ENCODE measurements around the gene ITPKA.

Gene ITPKA

DNA sequence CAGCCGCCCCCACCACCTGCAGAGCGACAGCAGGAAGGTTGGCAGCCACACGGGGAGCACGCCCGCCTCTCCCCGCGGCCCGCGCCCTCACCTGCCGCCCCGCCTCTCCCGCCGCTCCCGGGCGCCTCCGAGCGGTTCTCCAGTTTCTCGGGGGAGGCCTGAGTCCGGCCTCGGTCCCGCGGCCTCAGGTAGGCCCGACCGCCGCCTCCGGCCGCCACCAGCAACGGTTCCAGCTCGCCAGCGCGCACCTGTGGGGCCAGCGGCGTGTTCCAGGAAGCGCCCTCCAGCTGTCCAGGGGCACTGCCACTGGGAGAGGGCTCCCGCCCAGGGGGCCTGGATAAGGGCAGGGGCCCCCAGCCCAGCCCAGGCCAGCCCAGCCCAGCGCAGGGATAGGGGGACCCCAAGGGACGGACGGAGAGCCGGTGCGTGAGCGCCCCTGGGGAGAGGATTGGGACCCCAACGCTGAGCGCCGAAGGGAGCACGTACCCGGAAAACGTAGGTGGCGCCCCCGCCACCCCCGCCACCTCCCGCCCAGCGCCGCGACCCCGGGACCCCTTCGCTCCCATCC, 17.7 kb downstream of the ITPKA start:
- H3K4ac ChIP-seq (ENCODE audit: low read depth, low read length): no peak overlapping the region
- no peak overlapping the region for H3K9ac ChIP-seq (ENCODE audit: low read length)
- H3K23ac ChIP-seq (ENCODE audit: low read length): no peak overlapping the region
- peaks cover 26% of the 10 kb centered on the region for H3K27me3 ChIP-seq (ENCODE audit: insufficient read depth, low read length, poor library complexity)
- H2BK120ac ChIP-seq (ENCODE audit: low read depth, low read length): no peak overlapping the region
- no peak overlapping the region for H2BK5ac ChIP-seq (ENCODE audit: low read length)
- no peak overlapping the region for H3K18ac ChIP-seq (ENCODE audit: low read length)
- H3K4me3 ChIP-seq (ENCODE audit: low read length): no peak overlapping the region
- no peaks in the 10 kb centered on the region for H3K79me2 ChIP-seq (ENCODE audit: control insufficient read depth, insufficient read depth, low read length)
- no peak overlapping the region for H4K5ac ChIP-seq (ENCODE audit: low read length)
- no peaks in the 10 kb centered on the region for H3K36me3 ChIP-seq (ENCODE audit: control insufficient read depth, insufficient read depth, low read length)
- H3K79me1 ChIP-seq (ENCODE audit: low read length): no peaks in the 10 kb centered on the region
- no peak overlapping the region for H2BK15ac ChIP-seq (replicated peaks; ENCODE audit: low read depth)
- peak overlapping the region; percentile 49 for H3K56ac ChIP-seq (ENCODE audit: low read length)
- H3K4me2 ChIP-seq (ENCODE audit: low read length): no peak overlapping the region
- DNase-seq: no peak
- H3K4me1 ChIP-seq (ENCODE audit: control insufficient read depth, low read depth, low read length): no peaks in the 10 kb centered on the region
- H3K27ac ChIP-seq (ENCODE audit: low read depth, low read length): no peak overlapping the region
- no peak overlapping the region for H2AK5ac ChIP-seq (ENCODE audit: low read length)
- no peak overlapping the region for H4K8ac ChIP-seq (ENCODE audit: low read depth, low read length)
- no CpG with 5 or more reads among the region's 56 CpGs for WGBS (ENCODE audit: extremely low coverage, insufficient coverage, low lambda C conversion rate)

DNA sequence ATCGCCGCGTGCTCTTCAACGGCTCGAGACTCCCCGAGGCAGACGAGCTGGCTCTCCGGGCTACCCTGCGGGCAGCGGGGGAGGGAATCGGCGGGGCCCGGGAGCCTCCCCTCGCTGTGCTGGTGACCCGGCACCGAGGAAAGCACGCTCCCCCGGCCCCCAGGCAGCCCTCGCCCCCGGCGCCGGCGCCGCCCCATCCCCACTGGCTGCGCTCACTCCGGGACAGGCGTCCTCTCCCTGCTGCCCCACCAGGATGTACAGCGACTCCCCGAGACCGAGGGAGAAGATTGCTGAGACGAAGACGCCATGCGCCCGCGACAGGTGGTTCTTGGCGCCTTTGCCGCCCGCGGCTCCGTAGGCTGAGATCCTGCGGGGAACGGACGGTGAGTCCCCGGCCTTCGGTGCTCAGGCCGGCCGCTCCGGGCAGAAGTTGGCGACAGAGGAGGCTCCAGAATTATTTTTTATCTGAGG, 18.3 kb downstream of the ITPKA start:
- WGBS (ENCODE audit: extremely low coverage, insufficient coverage, low lambda C conversion rate): no CpG with 5 or more reads among the region's 49 CpGs
- Histone ChIP-seq H2BK120ac (ENCODE audit: low read depth, low read length) (no peak overlapping the region), H3K79me1 (ENCODE audit: low read length) (no peaks in the 10 kb centered on the region), H3K56ac (ENCODE audit: low read length) (no peak overlapping the region), H3K9ac (ENCODE audit: low read length) (no peak overlapping the region), H3K27ac (ENCODE audit: low read depth, low read length) (no peak overlapping the region), H3K79me2 (ENCODE audit: control insufficient read depth, insufficient read depth, low read length) (no peaks in the 10 kb centered on the region), H4K8ac (ENCODE audit: low read depth, low read length) (no peak overlapping the region), H3K36me3 (ENCODE audit: control insufficient read depth, insufficient read depth, low read length) (no peaks in the 10 kb centered on the region), H3K27me3 (ENCODE audit: insufficient read depth, low read length, poor library complexity) (peaks cover 26% of the 10 kb centered on the region), H3K4me2 (ENCODE audit: low read length) (no peak overlapping the region), H3K23ac (ENCODE audit: low read length) (no peak overlapping the region), H3K4me3 (ENCODE audit: low read length) (no peak overlapping the region), H2BK5ac (ENCODE audit: low read length) (no peak overlapping the region), H3K4ac (ENCODE audit: low read depth, low read length) (no peak overlapping the region), H4K5ac (ENCODE audit: low read length) (no peak overlapping the region), H3K18ac (ENCODE audit: low read length) (no peak overlapping the region), H2AK5ac (ENCODE audit: low read length) (no peak overlapping the region), H2BK15ac (replicated peaks; ENCODE audit: low read depth) (no peak overlapping the region), H3K4me1 (ENCODE audit: control insufficient read depth, low read depth, low read length) (no peaks in the 10 kb centered on the region)
- no peak for DNase-seq

DNA sequence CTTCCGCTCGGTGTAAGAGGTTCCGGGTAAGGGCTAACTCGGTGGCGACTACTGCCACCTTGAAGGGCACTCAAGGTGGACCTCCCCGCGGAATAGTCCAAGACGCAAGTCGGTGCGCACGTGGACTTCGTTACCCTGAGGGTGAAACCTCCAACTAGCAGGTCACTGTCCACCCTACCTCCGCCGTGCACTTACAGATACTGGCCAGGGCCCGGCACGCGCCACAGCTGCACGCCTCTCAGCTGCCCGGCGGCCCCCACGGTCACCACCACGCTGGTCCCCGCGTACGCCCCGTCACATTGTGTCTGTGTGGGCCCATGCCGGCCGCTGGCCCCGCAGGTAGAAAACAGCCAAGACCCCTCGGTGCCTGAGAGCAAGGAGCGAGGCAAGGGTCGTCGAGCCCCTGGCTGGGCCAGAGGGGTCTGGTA, 18.9 kb downstream of the ITPKA start:
- peaks cover 26% of the 10 kb centered on the region for H3K27me3 ChIP-seq (ENCODE audit: insufficient read depth, low read length, poor library complexity)
- H3K56ac ChIP-seq (ENCODE audit: low read length): peak overlapping the region; percentile 17
- no CpG with 5 or more reads among the region's 33 CpGs for WGBS (ENCODE audit: extremely low coverage, insufficient coverage, low lambda C conversion rate)
- no peaks in the 10 kb centered on the region for H3K79me2 ChIP-seq (ENCODE audit: control insufficient read depth, insufficient read depth, low read length)
- H3K4ac ChIP-seq (ENCODE audit: low read depth, low read length): no peak overlapping the region
- no peak overlapping the region for H2AK5ac ChIP-seq (ENCODE audit: low read length)
- H2BK120ac ChIP-seq (ENCODE audit: low read depth, low read length): no peak overlapping the region
- no peak overlapping the region for H3K4me3 ChIP-seq (ENCODE audit: low read length)
- no peaks in the 10 kb centered on the region for H3K4me1 ChIP-seq (ENCODE audit: control insufficient read depth, low read depth, low read length)
- no peak overlapping the region for H3K27ac ChIP-seq (ENCODE audit: low read depth, low read length)
- no peak overlapping the region for H2BK15ac ChIP-seq (replicated peaks; ENCODE audit: low read depth)
- no peak overlapping the region for H3K9ac ChIP-seq (ENCODE audit: low read length)
- H2BK5ac ChIP-seq (ENCODE audit: low read length): no peak overlapping the region
- no peaks in the 10 kb centered on the region for H3K36me3 ChIP-seq (ENCODE audit: control insufficient read depth, insufficient read depth, low read length)
- no peaks in the 10 kb centered on the region for H3K79me1 ChIP-seq (ENCODE audit: low read length)
- no peak for DNase-seq
- no peak overlapping the region for H4K8ac ChIP-seq (ENCODE audit: low read depth, low read length)
- no peak overlapping the region for H4K5ac ChIP-seq (ENCODE audit: low read length)
- peak overlapping the region; percentile 29 for H3K23ac ChIP-seq (ENCODE audit: low read length)
- peak overlapping the region; percentile 83 for H3K4me2 ChIP-seq (ENCODE audit: low read length)
- no peak overlapping the region for H3K18ac ChIP-seq (ENCODE audit: low read length)

DNA sequence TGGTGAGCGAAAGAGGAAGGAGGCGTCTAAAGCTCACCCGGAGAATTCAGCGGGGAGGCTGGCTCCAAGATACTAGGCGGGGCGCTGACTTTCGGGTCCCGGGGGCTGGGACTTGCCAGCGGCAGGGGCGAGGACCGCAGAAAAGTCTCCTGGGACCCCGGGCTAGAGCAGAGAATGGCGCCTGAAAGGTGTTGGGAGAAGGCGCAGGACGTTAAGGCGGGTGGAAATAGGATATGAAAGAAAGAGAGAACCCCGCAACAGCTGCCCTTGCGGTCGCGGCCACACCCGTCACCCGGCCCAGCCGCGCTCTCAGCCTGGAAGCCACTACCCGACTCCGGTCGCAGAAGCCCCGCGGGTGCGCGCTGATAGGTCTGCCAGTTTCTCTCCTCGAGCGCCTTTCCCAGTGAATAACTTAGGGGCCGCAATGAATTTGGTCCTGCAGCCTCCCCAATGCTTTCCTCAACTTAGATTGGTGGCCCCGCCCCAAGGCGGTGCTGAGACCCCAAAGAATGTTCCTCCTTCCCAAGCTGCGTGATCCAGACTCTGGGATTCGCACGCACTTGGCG, 19.3 kb downstream of the ITPKA start:
- Histone ChIP-seq H3K4me2 (ENCODE audit: low read length) (peak overlapping the region; percentile 83), H3K4ac (ENCODE audit: low read depth, low read length) (no peak overlapping the region), H3K27me3 (ENCODE audit: insufficient read depth, low read length, poor library complexity) (peaks cover 26% of the 10 kb centered on the region), H2AK5ac (ENCODE audit: low read length) (no peak overlapping the region), H3K56ac (ENCODE audit: low read length) (no peak overlapping the region), H2BK15ac (replicated peaks; ENCODE audit: low read depth) (no peak overlapping the region), H4K5ac (ENCODE audit: low read length) (no peak overlapping the region), H3K4me3 (ENCODE audit: low read length) (peak overlapping the region; percentile 3), H3K9ac (ENCODE audit: low read length) (peak overlapping the region; percentile 2), H3K79me2 (ENCODE audit: control insufficient read depth, insufficient read depth, low read length) (no peaks in the 10 kb centered on the region), H3K23ac (ENCODE audit: low read length) (no peak overlapping the region), H3K79me1 (ENCODE audit: low read length) (no peaks in the 10 kb centered on the region), H4K8ac (ENCODE audit: low read depth, low read length) (no peak overlapping the region), H2BK5ac (ENCODE audit: low read length) (no peak overlapping the region), H3K27ac (ENCODE audit: low read depth, low read length) (no peak overlapping the region), H3K36me3 (ENCODE audit: control insufficient read depth, insufficient read depth, low read length) (no peaks in the 10 kb centered on the region), H3K4me1 (ENCODE audit: control insufficient read depth, low read depth, low read length) (no peaks in the 10 kb centered on the region), H3K18ac (ENCODE audit: low read length) (no peak overlapping the region), H2BK120ac (ENCODE audit: low read depth, low read length) (no peak overlapping the region)
- no CpG with 5 or more reads among the region's 40 CpGs for WGBS (ENCODE audit: extremely low coverage, insufficient coverage, low lambda C conversion rate)
- peak; percentile 36 for DNase-seq

DNA sequence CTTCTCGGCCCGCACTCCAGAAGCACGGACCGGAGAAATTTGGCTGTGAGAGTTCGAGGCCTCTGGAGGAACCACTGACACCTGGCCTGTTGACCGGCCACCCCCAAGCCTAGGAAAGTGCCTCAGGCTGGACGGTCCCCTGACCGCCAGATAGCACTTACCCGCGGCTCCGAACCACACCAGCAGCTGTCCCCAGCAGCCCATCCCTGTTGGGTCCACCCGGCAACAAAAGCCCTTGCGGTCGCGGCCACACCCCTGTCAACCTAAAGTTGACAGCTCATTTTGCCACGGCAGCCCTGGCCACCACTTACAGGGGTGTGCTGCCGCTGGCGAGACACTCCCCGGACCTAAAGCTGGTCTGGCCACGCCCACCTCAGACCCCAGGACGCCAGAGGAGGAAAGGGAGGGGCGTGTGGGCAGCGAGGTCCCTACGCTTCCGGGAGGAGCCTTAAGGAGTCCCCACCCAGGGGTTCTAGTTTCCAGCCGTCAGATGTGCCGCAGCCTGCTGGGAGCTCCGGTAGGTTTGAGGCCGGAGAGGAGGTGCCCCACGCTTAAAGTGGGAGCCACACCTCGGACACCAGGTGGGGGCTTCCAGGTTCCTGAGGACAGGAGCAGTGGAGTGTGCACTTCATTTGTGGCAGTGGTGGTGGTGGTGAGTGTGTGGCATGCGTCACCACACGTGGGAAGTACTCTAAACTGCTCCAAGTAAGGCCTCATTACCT, 20.0 kb downstream of the ITPKA start, which contains the start of gene LTK:
TSS of gene LTK (minus strand) at position 322 of the 722 bp plus-strand sequence. CDS start at position 204, 118 bp downstream.
- H2BK15ac ChIP-seq (replicated peaks; ENCODE audit: low read depth): no peak within 1 kb of the TSS
- H3K4me2 ChIP-seq (ENCODE audit: low read length): peak within 1 kb of the TSS; percentile 83
- no peaks in the 10 kb centered on the region for H3K79me2 ChIP-seq (ENCODE audit: control insufficient read depth, insufficient read depth, low read length)
- no CpG with 5 or more reads among the region's 33 CpGs for WGBS (ENCODE audit: extremely low coverage, insufficient coverage, low lambda C conversion rate)
- H3K4ac ChIP-seq (ENCODE audit: low read depth, low read length): no peak within 1 kb of the TSS
- no peaks in the 10 kb centered on the region for H3K36me3 ChIP-seq (ENCODE audit: control insufficient read depth, insufficient read depth, low read length)
- H3K4me1 ChIP-seq (ENCODE audit: control insufficient read depth, low read depth, low read length): no peaks in the 10 kb centered on the region
- no peak within 1 kb of the TSS for H3K18ac ChIP-seq (ENCODE audit: low read length)
- H3K79me1 ChIP-seq (ENCODE audit: low read length): no peaks in the 10 kb centered on the region
- no peak within 1 kb of the TSS for H2BK120ac ChIP-seq (ENCODE audit: low read depth, low read length)
- H4K5ac ChIP-seq (ENCODE audit: low read length): no peak within 1 kb of the TSS
- no peak within 1 kb of the TSS for H2BK5ac ChIP-seq (ENCODE audit: low read length)
- peak within 1 kb of the TSS; percentile 38 for H3K56ac ChIP-seq (ENCODE audit: low read length)
- H3K9ac ChIP-seq (ENCODE audit: low read length): peak within 1 kb of the TSS; percentile 2
- peak; percentile 67 for DNase-seq
- peak within 1 kb of the TSS; percentile 3 for H3K4me3 ChIP-seq (ENCODE audit: low read length)
- no peak within 1 kb of the TSS for H4K8ac ChIP-seq (ENCODE audit: low read depth, low read length)
- no peak within 1 kb of the TSS for H2AK5ac ChIP-seq (ENCODE audit: low read length)
- peaks cover 26% of the 10 kb centered on the region for H3K27me3 ChIP-seq (ENCODE audit: insufficient read depth, low read length, poor library complexity)
- no peak within 1 kb of the TSS for H3K27ac ChIP-seq (ENCODE audit: low read depth, low read length)
- H3K23ac ChIP-seq (ENCODE audit: low read length): peak within 1 kb of the TSS; percentile 29
